HepG2 (cell line): ENCODE data around the gene ATP11A. TPM values are rescaled to one million over a fixed set of nuclear protein-coding genes. Genes with fewer than 3 reads are reported as not detected.
A peak's percentile ranks its signal among the peaks of the same experiment; 100 is the strongest.

ENCODE experiments used
- CREM ChIP-seq, 2 experiments: sonication (generic) in 1 of 2; formaldehyde crosslinking in 1 of 2; IDR thresholded peaks; 2 replicates each; pipeline versions ENCODE4 v1.4.0 to v1.6.1; 2016 to 2020; ENCODE audit warnings: antibody characterized with exemption in 1 of 2, mild to moderate bottlenecking in 1 of 2, missing genetic modification reagents in 1 of 2
- EED ChIP-seq: sonication (generic); formaldehyde crosslinking; IDR thresholded peaks from 2 replicates; pipeline ENCODE4 v1.5.0; 2020; ENCODE audit warnings: mild to moderate bottlenecking, missing genetic modification reagents
- FOXM1 ChIP-seq: sonication (generic); formaldehyde crosslinking; IDR thresholded peaks from 2 replicates; pipeline ENCODE4 v1.5.0; 2020; ENCODE audit warnings: missing genetic modification reagents
- GABPA ChIP-seq, 2 experiments: IDR thresholded peaks; 2 replicates each; pipeline ENCODE4 v1.6.1; 2011 to 2016; ENCODE audit warnings: low read depth in 2 of 2, low read length in 1 of 2, missing biosample characterization in 1 of 2, missing genetic modification characterization in 1 of 2
- MEIS2 ChIP-seq: sonication (generic); formaldehyde crosslinking; IDR thresholded peaks from 2 replicates; pipeline ENCODE4 v1.9.0; 2021; ENCODE audit warnings: mild to moderate bottlenecking, missing genetic modification reagents
- MXI1 ChIP-seq: IDR thresholded peaks from 3 replicates; pipeline ENCODE4 v1.6.1; 2012; ENCODE audit warnings: low read depth, low read length, inconsistent platforms, borderline replicate concordance
- NAIF1 ChIP-seq: sonication (generic); formaldehyde crosslinking; IDR thresholded peaks from 2 replicates; pipeline ENCODE4 v1.5.0; 2020; ENCODE audit warnings: mild to moderate bottlenecking, missing genetic modification reagents, borderline replicate concordance
- POLR2AphosphoS5 ChIP-seq: IDR thresholded peaks from 2 replicates; pipeline ENCODE4 v1.6.1; 2012; ENCODE audit warnings: low read depth, low read length
- PPARG ChIP-seq: conservative IDR thresholded peaks from 2 replicates; pipeline ENCODE4 v1.6.1; 2016; ENCODE audit warnings: missing biosample characterization, missing genetic modification reagents
- RFX3 ChIP-seq: IDR thresholded peaks from 2 replicates; pipeline ENCODE4 v1.6.1; 2016; ENCODE audit warnings: missing biosample characterization, missing genetic modification reagents
- ZBTB43 ChIP-seq: sonication (generic); formaldehyde crosslinking; conservative IDR thresholded peaks from 2 replicates; pipeline ENCODE4 v1.4.0; 2020; ENCODE audit warnings: missing genetic modification reagents
- ZHX2 ChIP-seq, 2 experiments: sonication (generic) in 1 of 2; formaldehyde crosslinking in 1 of 2; IDR thresholded peaks; 2 replicates each; pipeline versions ENCODE4 v1.6.1 to v1.9.0; 2014 to 2022; ENCODE audit warnings: antibody characterized with exemption in 1 of 2, borderline replicate concordance in 1 of 2, inconsistent platforms in 1 of 2, low read depth in 1 of 2, missing genetic modification reagents in 1 of 2
- ZNF121 ChIP-seq: sonication (generic); formaldehyde crosslinking; IDR thresholded peaks from 2 replicates; pipeline ENCODE4 v1.5.0; 2020; ENCODE audit warnings: mild to moderate bottlenecking, missing genetic modification reagents
- ZNF430 ChIP-seq: sonication (generic); formaldehyde crosslinking; IDR thresholded peaks from 2 replicates; pipeline ENCODE4 v1.9.0; 2021; ENCODE audit warnings: mild to moderate bottlenecking, missing genetic modification reagents
- ZNF687 ChIP-seq: sonication (generic); formaldehyde crosslinking; IDR thresholded peaks from 2 replicates; pipeline ENCODE4 v1.5.1; 2020; ENCODE audit warnings: mild to moderate bottlenecking, missing genetic modification reagents, moderate library complexity
- ZSCAN12 ChIP-seq: sonication (generic); formaldehyde crosslinking; IDR thresholded peaks from 2 replicates; pipeline ENCODE4 v1.9.0; 2021; ENCODE audit warnings: mild to moderate bottlenecking, missing genetic modification reagents
- polyA plus RNA-seq, 8 experiments: library from polyadenylated mRNA; depleted of rRNA in 3 of 8; stranded (reverse) in 7 of 8; unstranded in 1 of 8; fragments of >200 nt; fragmentation: Illumina TruSeq in 4 of 8; extraction: Trizol in 4 of 8; gene quantifications; 2 replicates each; pipeline versions ENCODE4 v1.2.1 to v1.2.3, GENCODE V29; 2011 to 2016; ENCODE audit warnings: low read depth in 4 of 8, missing spikeins in 1 of 8, mixed read lengths in 1 of 8; ENCODE audit not compliant: insufficient read depth in 1 of 8
- total RNA-seq, 5 experiments: library from RNA; depleted of rRNA; stranded (reverse); fragments of >200 nt; fragmentation: Illumina TruSeq; extraction: Trizol; gene quantifications; 2 replicates each; pipeline ENCODE4 v1.2.3, GENCODE V29; 2016; ENCODE audit warnings: low read depth in 1 of 5

ATP11A gene
- total and polyA plus RNA-seq, 2 of the 13 experiments (the other 11 are each of a cell fraction or from before 2014, with no cell fraction given), result 18.4 to 20.1 TPM

GRCh38 chr13:112689303-112690245 lies at the start of gene ATP11A (continued):
- TF ChIP-seq ZSCAN12 (CRISPR knock-in tag) (0 out of 2 replicates have a peak, but pooled peaks have one; percentile 26), MEIS2 (CRISPR knock-in tag) (0 out of 2 replicates have a peak, but pooled peaks have one; percentile 38), RFX3 (CRISPR knock-in tag) (no peak), PPARG (CRISPR knock-in tag) (0 out of 2 replicates have a peak, but pooled peaks have one; percentile 26), CREM (IDR thresholded peaks at IDR 0.05) (no peak), CREM (CRISPR knock-in tag; IDR thresholded peaks at IDR 0.05) (no peak), ZHX2 (IDR thresholded peaks at IDR 0.05; ENCODE audit: low read depth) (no peak), ZHX2 (CRISPR knock-in tag; IDR thresholded peaks at IDR 0.05; ENCODE audit: borderline replicate concordance) (no peak), FOXM1 (CRISPR knock-in tag) (no peak), ZNF430 (peak; percentile 91), ZNF121 (no peak), MXI1 (0 out of 3 replicates have a peak, but pooled peaks have one; percentile 43), GABPA (IDR thresholded peaks at IDR 0.05; ENCODE audit: low read depth, low read length) (no peak), GABPA (CRISPR knock-in tag; IDR thresholded peaks at IDR 0.05; ENCODE audit: low read depth) (peak; percentile 81), NAIF1 (no peak), EED (CRISPR knock-in tag) (no peak), ZNF687 (CRISPR knock-in tag) (peak; percentile 85), POLR2AphosphoS5 (peak; percentile 70), ZBTB43 (CRISPR knock-in tag) (no peak)
